Measurements from ENCODE around the gene DYNLL1. TPM values are rescaled to one million over a fixed set of nuclear protein-coding genes. Genes with fewer than 3 reads are reported as not detected.

Gene DYNLL1
- total and polyA plus RNA-seq, 2 of the 13 experiments (the other 11 are each of a cell fraction or from before 2014, with no cell fraction given): 271 to 294 TPM

- POLR2A ChIA-PET: interaction anchor here (0.6 to 2.7 kb wide), 14 partner anchors 9 to 328 kb away, joined by 3 to 30 read pairs (median 4); partner anchors contain the start of genes DYNLL1, POP5, RNU4-2 and RPLP0
- H3K4me3 ChIP-seq (replicated peaks in 1 of 3; ENCODE audit: insufficient read depth in 1 of 3, low read depth in 2 of 3, low read length in 3 of 3): peak within 1 kb of the TSS; percentile 72 to 95 (median 82)
- in situ Hi-C loops (cut with HindIII; ENCODE audit: extremely low pct_ligation_motif_present, low pct_unique_long_range_greater_than_20kb) (no loop called here), intact Hi-C loops (cut with micrococcal nuclease; ENCODE audit: unreplicated experiment) (loop anchor here (2.0 kb wide), 2 partner anchors 22 to 60 kb away; partner anchors contain the start of gene SRSF9)
- WGBS (ENCODE audit: low lambda C conversion rate): under 1% methylated on average over 37 of the region's 38 CpGs
- H3K9ac ChIP-seq (ENCODE audit: insufficient read depth, low read depth, low read length): peak within 1 kb of the TSS; percentile 95
- H3K27ac ChIP-seq (ENCODE audit: extremely low read length, insufficient read depth, low read length): peak within 1 kb of the TSS; percentile 97
- H2AFZ ChIP-seq (ENCODE audit: low read length): peak within 1 kb of the TSS; percentile 72
- no peaks in the 10 kb centered on the region for H4K20me1 ChIP-seq (ENCODE audit: insufficient read depth, low read length)
- no peaks in the 10 kb centered on the region for H3K36me3 ChIP-seq (replicated peaks in 1 of 2; ENCODE audit: control insufficient read depth in 1 of 2, insufficient read depth in 2 of 2, low read length in 2 of 2)
- no peaks in the 10 kb centered on the region for H3K4me1 ChIP-seq (ENCODE audit: insufficient read depth, low read length)
- no peak for FAIRE-seq
- no TSS peak for BruUV-seq (replicated peaks)
- no peaks in the 10 kb centered on the region for H3K9me3 ChIP-seq (ENCODE audit: low read length)
- no peaks in the 10 kb centered on the region for H3K27me3 ChIP-seq (ENCODE audit: control insufficient read depth in 1 of 2, insufficient read depth in 2 of 2, low read length in 2 of 2)
- DNase-seq (ENCODE audit: low spot score): peak; percentile 80
- CTCF ChIA-PET (ENCODE audit: low intra/inter-chr PET ratio, low total read pairs): no interaction called here
- H3K79me2 ChIP-seq (ENCODE audit: insufficient read depth, low read length): peaks cover 3% of the 10 kb centered on the region
- ATAC-seq: peak; percentile 92
- H3K4me2 ChIP-seq (ENCODE audit: low read depth, low read length): peak within 1 kb of the TSS; percentile 92
- TF ChIP-seq CHCHD3 (CRISPR knock-in tag; IDR thresholded peaks at IDR 0.05) (no peak), ZFP62 (CRISPR knock-in tag; IDR thresholded peaks at IDR 0.05) (no peak), FUBP1 (CRISPR knock-in tag; IDR thresholded peaks at IDR 0.05; ENCODE audit: borderline replicate concordance) (no peak), NFE2L2 (IDR thresholded peaks at IDR 0.05; ENCODE audit: low read length) (no peak), ZBTB46 (CRISPR knock-in tag; IDR thresholded peaks at IDR 0.05; ENCODE audit: borderline replicate concordance) (no peak), MAFG (CRISPR knock-in tag; IDR thresholded peaks at IDR 0.05) (no peak), ZNF607 (CRISPR knock-in tag; IDR thresholded peaks at IDR 0.05; ENCODE audit: borderline replicate concordance) (peak; percentile 35; the same call in 1 of the 2 replicates), ZNF20 (CRISPR knock-in tag; IDR thresholded peaks at IDR 0.05) (no peak), JARID2 (CRISPR knock-in tag; IDR thresholded peaks at IDR 0.05; ENCODE audit: insufficient replicate concordance) (no peak), ZNF3 (CRISPR knock-in tag; IDR thresholded peaks at IDR 0.05) (peak; percentile 34; the same call in 1 of the 2 replicates), IRF1 (CRISPR knock-in tag; IDR thresholded peaks at IDR 0.05; ENCODE audit: low read depth) (no peak), ESRRA (CRISPR knock-in tag; IDR thresholded peaks at IDR 0.05; ENCODE audit: low read depth) (no peak), GTF2F1 (IDR thresholded peaks at IDR 0.05; ENCODE audit: low read length) (no peak), JUND (CRISPR knock-in tag; IDR thresholded peaks at IDR 0.05) (peak; percentile 81), ZNF510 (CRISPR knock-in tag; IDR thresholded peaks at IDR 0.05; ENCODE audit: low read depth) (peak; percentile 85; the same call in 1 of the 2 replicates), ZNF577 (CRISPR knock-in tag; IDR thresholded peaks at IDR 0.05; ENCODE audit: borderline replicate concordance, low read depth) (no peak), NONO (IDR thresholded peaks at IDR 0.05) (no peak), NONO (CRISPR knock-in tag; conservative IDR thresholded peaks at IDR 0.05) (peak; percentile 91), SALL1 (CRISPR knock-in tag; IDR thresholded peaks at IDR 0.05) (peak; percentile 90), ZNF616 (CRISPR knock-in tag; IDR thresholded peaks at IDR 0.05; ENCODE audit: low read depth) (no peak), ZNF878 (CRISPR knock-in tag; IDR thresholded peaks at IDR 0.05) (0 out of 2 replicates have a peak, but pooled peaks have one; percentile 22), NAIF1 (CRISPR knock-in tag; IDR thresholded peaks at IDR 0.05; ENCODE audit: borderline replicate concordance) (no peak)
Measured at GRCh38 chr12:120528861-120529525, 33.1 kb downstream of the DYNLL1 start, which contains the start of gene COQ5. COQ5 (minus strand) TSS chr12:120529158; CDS start chr12:120529141, 17 bp downstream.
